Stimulated activated CD4-positive, alpha-beta T cell treated with anti-CD3 and anti-CD28 coated beads, TNF-alpha, amount 100 ng/mL, for 24 hours (primary cell): ENCODE measurements around the gene DCC.

ENCODE experiments used
- DNase-seq, 3 experiments: peaks; one replicate each; pipeline ENCODE4 v3.0.0-alpha.2; 2020; ENCODE audit warnings: low read depth in 3 of 3

The DCC gene

GRCh38 chr18:52685316-52685715, 345.3 kb downstream of the DCC start:
- DNase-seq = no peak

- DNase-seq = no peak
Observed at GRCh38 chr18:52691841-52692240, 351.8 kb downstream of the DCC start.

GRCh38 chr18:52694804-52695203, 354.8 kb downstream of the DCC start:
- DNase-seq = no peak

GRCh38 chr18:52700116-52700515, 360.1 kb downstream of the DCC start:
- no peak for DNase-seq

- no peak for DNase-seq
Observed at GRCh38 chr18:52700816-52701215, 360.8 kb downstream of the DCC start.

- DNase-seq = no peak
Observed at GRCh38 chr18:52701219-52701935, 361.4 kb downstream of the DCC start.

- DNase-seq = no peak
Observed at GRCh38 chr18:52715421-52715820, 375.4 kb downstream of the DCC start.

- DNase-seq = no peak
Observed at GRCh38 chr18:52715991-52716390, 376.0 kb downstream of the DCC start.

- no peak for DNase-seq
Observed at GRCh38 chr18:52716973-52717372, 377.0 kb downstream of the DCC start.

GRCh38 chr18:52722904-52723303, 382.9 kb downstream of the DCC start:
- no peak for DNase-seq

- DNase-seq = no peak
Observed at GRCh38 chr18:52723550-52723970, 383.6 kb downstream of the DCC start.

GRCh38 chr18:52730972-52731619, 391.1 kb downstream of the DCC start:
- DNase-seq = no peak

- DNase-seq = no peak
Observed at GRCh38 chr18:52738946-52739345, 398.9 kb downstream of the DCC start.

- no peak for DNase-seq
Observed at GRCh38 chr18:52746986-52747385, 407.0 kb downstream of the DCC start.

- DNase-seq = no peak
Observed at GRCh38 chr18:52747869-52748268, 407.9 kb downstream of the DCC start.

GRCh38 chr18:52748343-52748742, 408.3 kb downstream of the DCC start:
- no peak for DNase-seq

GRCh38 chr18:52749542-52749941, 409.5 kb downstream of the DCC start:
- DNase-seq = no peak

GRCh38 chr18:52750995-52751394, 411.0 kb downstream of the DCC start:
- DNase-seq = no peak

GRCh38 chr18:52764316-52764715, 424.3 kb downstream of the DCC start:
- no peak for DNase-seq

- DNase-seq = no peak
Observed at GRCh38 chr18:52766002-52766545, 426.1 kb downstream of the DCC start.

- DNase-seq = no peak
Observed at GRCh38 chr18:52781113-52781512, 441.1 kb downstream of the DCC start.

GRCh38 chr18:52791321-52791720, 451.3 kb downstream of the DCC start:
- DNase-seq = no peak

- DNase-seq = no peak
Observed at GRCh38 chr18:52812834-52813233, 472.8 kb downstream of the DCC start.
